Erythroblast (primary cell): ENCODE measurements around the gene SCN3A.

Experiments used
- GATA1 ChIP-seq: IDR thresholded peaks from 2 replicates; pipeline ENCODE4 v1.6.1; 2011; ENCODE audit warnings: low read depth, mild to moderate bottlenecking, control low read depth, low read length, moderate library complexity
- POLR2A ChIP-seq: IDR thresholded peaks from 2 replicates; pipeline ENCODE4 v1.6.1; 2011; ENCODE audit warnings: mild to moderate bottlenecking, low read length

DNA sequence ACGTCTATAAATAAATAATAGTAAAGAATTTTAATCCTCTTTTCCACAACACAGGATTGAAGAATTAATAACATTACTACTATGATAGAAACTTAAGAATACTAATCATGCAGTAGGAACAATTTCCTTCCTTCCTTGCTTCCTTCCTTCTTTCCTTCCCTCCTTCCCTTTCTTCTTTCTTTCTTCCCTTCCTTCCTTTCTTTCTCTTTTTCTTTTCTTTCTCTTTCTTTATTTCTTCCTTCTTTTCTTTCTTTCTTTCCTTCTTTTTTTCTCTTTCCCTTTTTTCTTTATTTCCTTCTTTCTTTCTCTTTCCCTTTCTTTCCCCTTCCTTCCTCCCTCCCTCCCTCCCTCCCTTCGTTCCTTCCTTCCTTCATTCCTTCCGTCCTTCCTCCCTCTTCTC is 77.6 kb downstream of the SCN3A start:
- TF ChIP-seq POLR2A (no peak), GATA1 (no peak)
